ENCODE results near the gene PNPO.

DNA sequence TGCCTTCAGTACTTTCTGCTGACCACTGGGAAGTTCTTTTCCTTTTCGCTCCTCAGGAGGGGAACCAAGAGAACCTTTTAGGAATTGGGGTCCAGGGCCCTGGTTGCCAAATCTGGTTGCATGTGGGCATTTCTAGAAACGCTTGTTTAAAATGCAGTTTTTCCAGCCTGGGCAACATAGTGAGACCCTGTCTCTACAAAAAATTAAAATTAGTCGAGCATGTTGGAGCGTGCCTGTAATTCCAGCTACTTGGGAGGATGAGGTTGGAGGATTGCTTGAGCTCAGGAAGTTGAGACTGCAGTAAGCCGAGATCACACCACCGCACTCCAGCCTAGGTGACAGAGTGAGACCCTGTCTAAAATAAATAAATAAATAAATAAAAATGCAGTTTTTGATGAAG lies 1.2 kb downstream of the PNPO start:
- TF ChIP-seq, protein P1, sequence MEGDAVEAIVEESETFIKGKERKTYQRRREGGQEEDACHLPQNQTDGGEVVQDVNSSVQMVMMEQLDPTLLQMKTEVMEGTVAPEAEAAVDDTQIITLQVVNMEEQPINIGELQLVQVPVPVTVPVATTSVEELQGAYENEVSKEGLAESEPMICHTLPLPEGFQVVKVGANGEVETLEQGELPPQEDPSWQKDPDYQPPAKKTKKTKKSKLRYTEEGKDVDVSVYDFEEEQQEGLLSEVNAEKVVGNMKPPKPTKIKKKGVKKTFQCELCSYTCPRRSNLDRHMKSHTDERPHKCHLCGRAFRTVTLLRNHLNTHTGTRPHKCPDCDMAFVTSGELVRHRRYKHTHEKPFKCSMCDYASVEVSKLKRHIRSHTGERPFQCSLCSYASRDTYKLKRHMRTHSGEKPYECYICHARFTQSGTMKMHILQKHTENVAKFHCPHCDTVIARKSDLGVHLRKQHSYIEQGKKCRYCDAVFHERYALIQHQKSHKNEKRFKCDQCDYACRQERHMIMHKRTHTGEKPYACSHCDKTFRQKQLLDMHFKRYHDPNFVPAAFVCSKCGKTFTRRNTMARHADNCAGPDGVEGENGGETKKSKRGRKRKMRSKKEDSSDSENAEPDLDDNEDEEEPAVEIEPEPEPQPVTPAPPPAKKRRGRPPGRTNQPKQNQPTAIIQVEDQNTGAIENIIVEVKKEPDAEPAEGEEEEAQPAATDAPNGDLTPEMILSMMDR (IDR thresholded peaks at IDR 0.05): no peak
- TF ChIP-seq EZH2phosphoT487 (IDR thresholded peaks at IDR 0.05): no peak
- no peak for TF ChIP-seq EZH2 (IDR thresholded peaks at IDR 0.05)
